ENCODE results near the gene TRPM2.
"Not testable (repeated sequence)": the region's sequence is repeated elsewhere in the genome, so short reads cannot be mapped to it uniquely, and the experiment has no call there.

The TRPM2 gene

GRCh38 chr21:44377201-44377921 lies 23.9 kb downstream of the TRPM2 start:
- DNase-seq, result no peak

DNA sequence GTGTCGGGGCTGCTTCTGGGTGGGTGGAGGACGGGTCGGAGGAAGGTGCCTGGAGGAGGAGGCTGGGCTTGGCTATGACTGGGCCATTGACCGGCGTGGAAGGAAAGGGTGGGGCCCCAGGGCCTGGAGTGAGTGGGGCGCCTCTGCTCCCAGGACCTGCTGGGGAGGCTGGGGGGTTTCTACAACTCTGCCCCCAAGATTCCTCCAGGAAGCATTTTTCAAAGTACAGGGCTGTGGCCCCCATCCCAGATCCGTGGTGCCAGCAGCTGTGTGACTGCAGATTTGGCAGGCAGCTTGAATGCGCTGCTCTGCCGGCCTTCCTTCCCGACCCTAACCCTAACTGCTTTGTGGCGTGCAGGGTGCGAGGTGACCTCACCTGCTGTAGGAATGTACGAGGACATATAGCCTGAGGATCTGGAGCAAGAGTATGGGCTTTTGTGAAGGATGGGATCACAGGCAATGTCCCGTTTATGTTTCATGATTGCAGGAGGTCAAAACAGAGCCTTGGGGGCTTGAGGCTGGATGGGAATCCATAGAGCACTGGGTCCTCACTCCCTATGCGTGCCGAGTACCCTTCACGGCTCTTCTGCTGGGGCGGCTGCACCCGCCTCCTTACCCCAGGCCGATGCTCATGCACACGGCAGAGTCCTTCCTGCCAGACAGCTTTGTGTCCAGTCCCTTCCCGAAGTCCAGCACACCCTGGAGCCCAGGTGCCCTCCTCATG lies 24.7 kb downstream of the TRPM2 start:
- no peak for DNase-seq

DNA sequence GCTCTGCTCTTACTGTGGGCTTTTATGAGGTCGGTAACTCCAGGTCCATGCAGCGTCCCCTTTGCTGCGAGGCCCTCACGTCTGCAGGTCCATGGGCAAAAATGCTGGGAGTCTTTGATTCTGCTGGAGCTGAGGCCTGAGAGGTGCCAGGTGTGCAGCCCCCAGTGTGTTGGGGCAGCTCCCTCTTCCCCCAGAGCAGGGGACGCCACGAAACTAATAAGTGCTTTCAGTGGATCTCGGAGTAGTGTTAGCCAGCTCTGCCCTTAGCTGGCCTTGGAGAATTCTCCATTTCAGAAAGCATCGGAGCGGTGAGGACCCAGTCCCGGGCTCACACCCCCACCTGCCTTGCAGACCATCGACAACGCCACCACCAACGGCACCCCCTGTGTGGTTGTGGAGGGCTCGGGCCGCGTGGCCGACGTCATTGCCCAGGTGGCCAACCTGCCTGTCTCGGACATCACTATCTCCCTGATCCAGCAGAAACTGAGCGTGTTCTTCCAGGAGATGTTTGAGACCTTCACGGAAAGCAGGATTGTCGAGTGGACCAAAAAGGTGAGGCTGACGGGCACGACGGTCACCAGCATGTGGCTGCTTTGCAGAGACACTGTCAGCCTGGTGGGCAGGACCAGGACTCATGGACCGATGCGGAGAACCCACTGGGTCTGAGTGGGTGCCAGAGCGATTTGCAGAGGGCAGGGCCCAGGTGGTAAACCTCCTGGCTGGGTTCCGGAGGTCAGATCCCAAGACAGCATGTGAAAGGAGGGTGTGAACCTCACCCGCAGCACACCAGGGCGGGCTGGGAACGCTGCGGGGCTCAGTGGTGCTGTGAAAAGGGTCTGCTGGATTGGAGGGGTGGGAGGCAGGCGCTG lies 25.5 kb downstream of the TRPM2 start:
- no peak for DNase-seq

DNA sequence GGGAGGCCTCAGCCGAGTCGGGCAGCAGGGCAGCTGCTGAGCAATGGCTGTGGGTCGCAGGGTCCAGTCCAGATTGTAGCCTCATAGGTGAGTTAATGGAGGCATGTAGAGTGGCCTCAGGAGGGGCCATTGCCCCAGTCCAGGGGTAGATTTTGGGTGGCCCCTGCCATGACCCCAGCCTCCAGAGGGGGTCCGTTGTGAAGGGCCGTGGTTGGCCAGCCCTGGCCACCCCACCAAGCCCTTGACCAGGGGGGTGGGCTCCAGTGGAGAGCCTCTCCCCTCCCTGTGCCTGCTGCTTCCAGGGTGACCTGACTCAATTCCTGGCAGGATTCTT lies 26.1 kb downstream of the TRPM2 start:
- DNase-seq, result no peak

GRCh38 chr21:44379991-44380865 lies 26.8 kb downstream of the TRPM2 start:
- DNase-seq, result no peak

- DNase-seq, result no peak
Observed at GRCh38 chr21:44380876-44381275, 27.5 kb downstream of the TRPM2 start.

GRCh38 chr21:44381874-44382273 lies 28.5 kb downstream of the TRPM2 start:
- DNase-seq, result no peak

DNA sequence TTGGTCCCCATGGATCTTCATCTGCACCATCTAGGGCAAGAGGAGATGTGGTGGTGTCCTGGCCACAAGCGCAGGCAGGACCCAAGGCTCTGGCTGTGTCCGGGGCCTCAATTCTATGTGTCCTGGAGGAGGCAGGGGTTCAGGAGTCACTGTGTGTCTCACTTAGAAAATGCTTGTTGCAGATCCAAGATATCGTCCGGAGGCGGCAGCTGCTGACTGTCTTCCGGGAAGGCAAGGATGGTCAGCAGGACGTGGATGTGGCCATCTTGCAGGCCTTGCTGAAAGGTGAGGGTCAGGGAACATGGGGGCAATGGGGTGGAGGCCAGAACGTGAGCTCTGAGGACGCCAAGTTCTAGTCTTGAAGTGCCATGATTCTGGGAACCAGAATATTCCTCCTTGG lies 29.1 kb downstream of the TRPM2 start:
- no peak for DNase-seq

GRCh38 chr21:44383216-44383615 lies 29.8 kb downstream of the TRPM2 start:
- no peak for DNase-seq

- no peak for DNase-seq
Observed at GRCh38 chr21:44384968-44385367, 31.5 kb downstream of the TRPM2 start.

GRCh38 chr21:44389335-44389734 lies 35.9 kb downstream of the TRPM2 start:
- DNase-seq, result no peak

- DNase-seq, result no peak
Observed at GRCh38 chr21:44390886-44391285, 37.5 kb downstream of the TRPM2 start.

GRCh38 chr21:44391345-44392091 lies 38.1 kb downstream of the TRPM2 start:
- no peak for DNase-seq

DNA sequence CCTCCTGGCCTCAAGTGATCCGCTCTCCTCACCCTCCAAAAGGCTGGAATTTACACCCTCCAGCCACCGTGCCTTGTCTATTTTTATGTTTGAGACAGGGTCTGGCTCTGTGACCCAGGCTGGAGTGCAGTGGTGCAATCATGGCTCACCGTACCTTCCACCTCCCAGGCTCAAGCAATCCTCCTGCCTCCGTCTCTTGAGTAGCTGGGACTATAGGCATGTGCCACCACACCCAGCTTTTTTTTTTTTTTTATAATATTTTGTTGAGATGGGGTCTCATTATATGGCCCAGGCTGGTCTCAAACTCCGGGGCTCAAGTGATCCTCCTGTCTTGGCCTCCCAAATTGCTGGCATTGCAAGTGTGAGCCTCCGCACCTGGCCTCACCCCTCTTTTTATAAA lies 38.8 kb downstream of the TRPM2 start:
- DNase-seq, result no peak

DNA sequence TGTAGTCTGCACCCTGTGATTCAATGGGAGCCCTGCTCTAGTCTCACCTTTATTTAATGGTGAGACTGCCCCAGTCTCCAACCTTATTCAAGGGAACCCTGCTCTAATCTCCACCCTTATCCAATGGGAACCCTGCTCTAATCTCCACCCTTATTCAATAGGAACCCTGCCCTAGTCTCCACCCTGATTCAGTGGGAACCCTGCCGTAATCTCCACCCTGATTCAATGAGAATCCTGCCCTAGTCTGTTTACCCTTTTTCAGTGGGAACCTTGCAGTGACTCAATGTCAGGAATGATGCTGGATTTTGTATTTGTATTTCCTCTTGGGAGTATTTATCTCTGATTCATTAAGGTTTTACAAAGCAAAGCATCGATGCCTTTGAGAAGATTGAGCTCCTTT lies 39.5 kb downstream of the TRPM2 start:
- no peak for DNase-seq

DNA sequence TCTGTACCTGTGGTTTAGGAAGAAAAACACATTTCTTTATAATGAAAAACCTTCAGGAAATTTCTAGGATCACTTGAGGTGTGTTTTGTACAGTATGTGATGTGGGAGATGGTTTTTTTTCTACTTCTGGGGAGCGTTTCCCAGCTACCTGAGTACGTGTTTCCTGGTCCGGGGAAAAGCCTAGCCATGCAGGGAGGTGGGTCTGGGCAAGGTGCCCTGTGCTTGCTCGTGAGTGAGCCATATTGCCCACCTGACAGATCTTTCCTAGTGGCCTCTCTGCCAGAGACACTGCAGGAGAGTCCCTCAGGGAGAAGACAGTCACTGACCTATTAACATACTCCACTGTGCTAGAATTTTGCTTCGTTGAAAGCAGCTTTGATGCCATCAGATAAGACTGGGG lies 41.3 kb downstream of the TRPM2 start:
- DNase-seq, result no peak

GRCh38 chr21:44395260-44395659 lies 41.8 kb downstream of the TRPM2 start:
- no peak for DNase-seq

DNA sequence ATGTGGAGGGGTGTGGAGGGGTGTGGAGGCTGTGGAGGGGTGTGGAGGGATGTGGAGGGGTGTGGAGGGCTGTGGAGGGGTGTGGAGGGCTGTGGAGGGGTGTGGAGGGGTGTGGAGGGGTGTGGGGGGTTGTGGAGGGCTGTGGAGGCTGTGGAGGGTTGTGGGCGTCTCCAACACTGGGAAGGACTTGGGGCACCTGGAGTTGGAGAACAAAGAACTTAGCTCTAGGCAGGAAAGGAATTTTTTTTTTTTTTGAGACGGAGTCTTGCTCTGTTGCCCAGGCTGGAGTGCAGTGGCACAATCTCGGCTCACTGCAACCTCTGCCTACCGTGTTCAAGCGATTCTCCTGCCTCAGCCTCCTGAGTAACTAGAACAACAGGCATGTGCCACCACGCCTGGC lies 43.4 kb downstream of the TRPM2 start:
- DNase-seq, result not testable (repeated sequence)

- DNase-seq, result no peak
Observed at GRCh38 chr21:44397431-44398031, 44.1 kb downstream of the TRPM2 start.

- DNase-seq, result no peak
Observed at GRCh38 chr21:44398499-44398898, 45.1 kb downstream of the TRPM2 start.

- DNase-seq, result no peak
Observed at GRCh38 chr21:44399151-44399954, 45.9 kb downstream of the TRPM2 start.
